ENCODE results near the gene TSEN15. TPM values are rescaled to one million over a fixed set of nuclear protein-coding genes. Genes with fewer than 3 reads are reported as not detected.

Gene TSEN15
- total RNA-seq, 1 donor from 2014 or later: 36.8 TPM

GRCh38 chr1:184032306-184032929 is 19.1 kb upstream of the TSEN15 start:
- TF ChIP-seq CTCF (IDR thresholded peaks at IDR 0.05): no peak
- Mint-ChIP-seq H3K4me1 (ENCODE audit: unreplicated experiment) (peaks cover 9% of the 10 kb centered on the region), H3K27me3 (ENCODE audit: unreplicated experiment) (peaks cover 20% of the 10 kb centered on the region), H3K36me3 (ENCODE audit: unreplicated experiment) (no peaks in the 10 kb centered on the region), H3K4me3 (ENCODE audit: unreplicated experiment) (no peak overlapping the region), H3K27ac (ENCODE audit: unreplicated experiment) (no peak overlapping the region), H3K9me3 (ENCODE audit: unreplicated experiment) (no peaks in the 10 kb centered on the region)
- no peak for DNase-seq (ENCODE audit: extremely low spot score, unreplicated experiment)

- H3K36me3 Mint-ChIP-seq (ENCODE audit: unreplicated experiment): no peaks in the 10 kb centered on the region
- no peak overlapping the region for H3K4me3 Mint-ChIP-seq (ENCODE audit: unreplicated experiment)
- no peaks in the 10 kb centered on the region for H3K9me3 Mint-ChIP-seq (ENCODE audit: unreplicated experiment)
- no peak for TF ChIP-seq CTCF (IDR thresholded peaks at IDR 0.05)
- peaks cover 20% of the 10 kb centered on the region for H3K27me3 Mint-ChIP-seq (ENCODE audit: unreplicated experiment)
- no peak for DNase-seq (ENCODE audit: extremely low spot score, unreplicated experiment)
- no peak overlapping the region for H3K27ac Mint-ChIP-seq (ENCODE audit: unreplicated experiment)
- H3K4me1 Mint-ChIP-seq (ENCODE audit: unreplicated experiment): peaks cover 14% of the 10 kb centered on the region
Measured at GRCh38 chr1:184032930-184033418, 18.6 kb upstream of the TSEN15 start.

GRCh38 chr1:184033711-184034167 is 17.8 kb upstream of the TSEN15 start:
- Mint-ChIP-seq H3K36me3 (ENCODE audit: unreplicated experiment) (no peaks in the 10 kb centered on the region), H3K27ac (ENCODE audit: unreplicated experiment) (no peak overlapping the region), H3K27me3 (ENCODE audit: unreplicated experiment) (peaks cover 20% of the 10 kb centered on the region), H3K4me3 (ENCODE audit: unreplicated experiment) (no peak overlapping the region), H3K4me1 (ENCODE audit: unreplicated experiment) (peaks cover 12% of the 10 kb centered on the region), H3K9me3 (ENCODE audit: unreplicated experiment) (no peaks in the 10 kb centered on the region)
- no peak for TF ChIP-seq CTCF (IDR thresholded peaks at IDR 0.05)
- no peak for DNase-seq (ENCODE audit: extremely low spot score, unreplicated experiment)

- peaks cover 11% of the 10 kb centered on the region for H3K4me1 Mint-ChIP-seq (ENCODE audit: unreplicated experiment)
- no peak for TF ChIP-seq CTCF (IDR thresholded peaks at IDR 0.05)
- no peaks in the 10 kb centered on the region for H3K36me3 Mint-ChIP-seq (ENCODE audit: unreplicated experiment)
- H3K27ac Mint-ChIP-seq (ENCODE audit: unreplicated experiment): no peak overlapping the region
- no peaks in the 10 kb centered on the region for H3K9me3 Mint-ChIP-seq (ENCODE audit: unreplicated experiment)
- peaks cover 22% of the 10 kb centered on the region for H3K27me3 Mint-ChIP-seq (ENCODE audit: unreplicated experiment)
- no peak for DNase-seq (ENCODE audit: extremely low spot score, unreplicated experiment)
- H3K4me3 Mint-ChIP-seq (ENCODE audit: unreplicated experiment): no peak overlapping the region
Measured at GRCh38 chr1:184034761-184035379, 16.7 kb upstream of the TSEN15 start.

GRCh38 chr1:184035719-184036516 is 15.6 kb upstream of the TSEN15 start:
- H3K36me3 Mint-ChIP-seq (ENCODE audit: unreplicated experiment): no peaks in the 10 kb centered on the region
- peaks cover 11% of the 10 kb centered on the region for H3K4me1 Mint-ChIP-seq (ENCODE audit: unreplicated experiment)
- H3K9me3 Mint-ChIP-seq (ENCODE audit: unreplicated experiment): no peaks in the 10 kb centered on the region
- no peak overlapping the region for H3K27ac Mint-ChIP-seq (ENCODE audit: unreplicated experiment)
- DNase-seq (ENCODE audit: extremely low spot score, unreplicated experiment): no peak
- TF ChIP-seq CTCF (IDR thresholded peaks at IDR 0.05): no peak
- peak overlapping the region; percentile 72 for H3K4me3 Mint-ChIP-seq (ENCODE audit: unreplicated experiment)
- peaks cover 22% of the 10 kb centered on the region for H3K27me3 Mint-ChIP-seq (ENCODE audit: unreplicated experiment)
